NCI-H1930 (cell line): ENCODE data around the gene AKT1.
"Not testable (repeated sequence)": the region's sequence is repeated elsewhere in the genome, so short reads cannot be mapped to it uniquely, and the experiment has no call there.

Source experiments
- DNase-seq, 2 experiments: peaks; one replicate each; lab custom pipeline; 2025; lab: John Stamatoyannopoulos, UW

The AKT1 gene

DNA sequence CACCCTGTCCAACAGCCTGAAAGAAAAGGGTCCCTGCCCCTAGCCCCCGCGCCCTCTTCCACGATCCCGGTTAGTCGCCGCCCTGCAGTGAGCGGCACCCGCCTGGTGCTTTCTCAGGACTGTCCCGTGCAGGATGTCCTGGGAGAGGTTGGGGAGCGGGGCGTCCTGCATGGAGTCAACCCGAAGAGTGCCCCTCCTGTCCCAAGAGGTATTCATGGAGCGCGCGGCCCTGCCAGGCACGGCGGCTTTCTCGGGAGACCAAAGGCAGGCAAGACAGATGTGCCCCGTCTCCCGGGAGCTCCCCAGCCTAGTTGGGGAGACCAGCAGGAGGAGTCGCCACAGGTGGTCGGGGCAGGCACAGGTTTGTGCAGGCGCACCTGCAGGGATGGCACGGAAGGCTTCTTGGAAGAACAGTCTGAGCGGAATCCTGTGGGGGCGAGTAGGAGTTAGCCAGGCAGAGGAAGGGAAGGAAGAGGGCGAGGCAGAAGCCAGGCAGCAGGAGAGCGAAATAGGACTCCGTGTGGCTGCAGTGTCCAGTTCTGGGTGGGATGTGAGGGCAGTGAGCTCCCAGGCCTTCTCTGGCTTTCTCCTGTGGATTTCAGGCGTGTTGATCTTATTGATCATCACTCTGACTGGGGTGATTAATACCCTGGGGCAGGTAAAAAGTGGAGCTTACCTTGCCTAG is 41.9 kb downstream of the AKT1 start:
- no peak for DNase-seq

DNA sequence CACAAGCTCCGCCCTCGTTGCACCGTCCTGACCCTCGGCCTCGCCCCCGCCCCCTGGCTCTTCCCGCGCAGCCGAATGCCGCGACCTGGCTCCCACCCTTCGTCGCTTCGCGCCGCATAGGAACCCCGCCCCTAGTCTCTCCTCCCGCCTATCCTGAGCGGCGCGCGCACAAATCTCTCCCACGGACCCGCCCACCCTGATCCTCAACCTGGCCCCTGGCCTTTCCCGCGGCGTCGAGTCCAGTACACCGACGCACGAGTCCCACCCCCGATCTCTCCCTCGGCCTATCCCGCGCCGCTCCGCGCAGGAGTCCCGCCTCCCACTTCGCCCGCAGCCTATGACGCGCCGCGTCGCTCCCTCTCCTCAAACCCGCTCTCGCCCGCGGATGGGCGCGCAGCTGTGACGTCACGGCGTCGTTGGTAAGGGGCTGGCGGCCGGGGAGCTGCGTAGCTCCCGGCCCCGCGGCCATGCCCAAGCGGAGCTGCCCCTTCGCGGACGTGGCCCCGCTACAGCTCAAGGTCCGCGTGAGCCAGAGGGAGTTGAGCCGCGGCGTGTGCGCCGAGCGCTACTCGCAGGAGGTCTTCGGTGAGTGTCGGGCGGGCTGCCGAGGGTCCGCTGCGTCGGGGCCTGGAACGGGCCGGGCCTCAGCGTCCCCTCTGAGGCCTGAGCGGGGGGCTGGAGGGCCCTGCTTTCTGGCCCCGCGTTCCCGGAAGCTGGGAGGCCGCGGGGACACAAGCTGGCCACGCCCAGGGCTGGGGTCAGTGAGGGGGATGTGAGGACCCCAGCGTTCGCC is 42.6 kb downstream of the AKT1 start, which contains the start of gene SIVA1:
SIVA1 (plus strand) TSS at position 413 of the 793 bp plus-strand sequence; CDS start at position 468, 55 bp downstream.
- peak; percentile 99 for DNase-seq

DNA sequence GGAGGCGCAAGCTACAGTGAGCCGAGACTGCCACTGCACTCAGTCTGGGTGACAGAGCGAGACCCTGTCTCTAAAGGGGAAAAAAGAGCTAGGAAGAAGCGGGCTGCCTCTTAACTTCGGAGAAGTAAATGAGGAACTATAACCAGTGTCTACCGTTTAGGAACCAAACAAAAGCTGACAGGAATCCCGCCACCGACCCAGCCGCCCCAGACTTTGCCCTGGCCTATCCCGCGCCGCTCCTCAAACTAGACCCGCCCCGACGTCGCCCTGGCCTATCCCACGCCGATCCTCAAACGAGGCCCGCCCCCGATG is 43.2 kb downstream of the AKT1 start:
- no peak for DNase-seq

DNA sequence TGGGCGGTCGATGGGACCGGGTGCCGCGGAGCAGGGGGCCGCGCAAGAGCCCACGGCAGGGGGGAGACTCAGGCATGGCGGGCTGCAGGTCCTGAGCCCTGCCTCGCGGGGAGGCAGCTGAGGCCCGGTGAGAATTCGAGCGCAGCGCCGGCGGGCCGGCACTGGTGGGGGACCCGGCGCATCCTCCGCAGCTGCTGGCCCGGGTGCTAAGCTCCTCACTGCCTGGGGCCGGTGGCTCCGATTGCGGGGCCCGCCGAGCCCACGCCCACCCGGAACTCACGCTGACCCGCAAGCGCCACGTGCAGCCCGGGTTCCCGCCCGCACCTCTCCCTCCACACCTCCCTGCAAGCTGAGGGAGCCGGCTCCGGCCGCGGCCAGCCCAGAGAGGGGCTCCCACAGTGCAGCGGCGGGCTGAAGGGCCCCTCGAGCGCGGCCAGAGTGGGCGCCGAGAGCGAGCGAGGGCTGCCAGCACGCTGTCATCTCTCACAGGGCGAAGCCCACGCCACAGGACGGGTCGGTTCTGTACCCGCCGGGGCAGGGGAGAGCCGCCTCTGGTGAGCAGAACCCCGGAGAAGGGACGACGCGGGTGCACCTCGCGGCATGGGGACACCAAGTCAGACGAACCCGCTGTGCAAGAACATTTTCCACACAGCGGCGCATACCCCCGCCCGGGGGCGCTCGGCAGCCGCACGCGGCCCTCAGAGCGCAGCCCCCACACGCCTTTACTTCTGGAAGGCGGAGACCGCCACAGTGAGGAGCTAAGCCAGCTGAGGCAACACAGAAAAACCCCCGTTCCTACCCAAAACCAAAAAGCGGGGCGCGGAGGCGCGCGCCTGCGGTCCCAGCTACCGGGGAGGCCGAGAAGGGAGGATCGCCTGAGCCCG is 43.8 kb downstream of the AKT1 start:
- no peak for DNase-seq

- not testable (repeated sequence) for DNase-seq
Observed at GRCh38 chr14:104750753-104751057, 44.8 kb downstream of the AKT1 start.

DNA sequence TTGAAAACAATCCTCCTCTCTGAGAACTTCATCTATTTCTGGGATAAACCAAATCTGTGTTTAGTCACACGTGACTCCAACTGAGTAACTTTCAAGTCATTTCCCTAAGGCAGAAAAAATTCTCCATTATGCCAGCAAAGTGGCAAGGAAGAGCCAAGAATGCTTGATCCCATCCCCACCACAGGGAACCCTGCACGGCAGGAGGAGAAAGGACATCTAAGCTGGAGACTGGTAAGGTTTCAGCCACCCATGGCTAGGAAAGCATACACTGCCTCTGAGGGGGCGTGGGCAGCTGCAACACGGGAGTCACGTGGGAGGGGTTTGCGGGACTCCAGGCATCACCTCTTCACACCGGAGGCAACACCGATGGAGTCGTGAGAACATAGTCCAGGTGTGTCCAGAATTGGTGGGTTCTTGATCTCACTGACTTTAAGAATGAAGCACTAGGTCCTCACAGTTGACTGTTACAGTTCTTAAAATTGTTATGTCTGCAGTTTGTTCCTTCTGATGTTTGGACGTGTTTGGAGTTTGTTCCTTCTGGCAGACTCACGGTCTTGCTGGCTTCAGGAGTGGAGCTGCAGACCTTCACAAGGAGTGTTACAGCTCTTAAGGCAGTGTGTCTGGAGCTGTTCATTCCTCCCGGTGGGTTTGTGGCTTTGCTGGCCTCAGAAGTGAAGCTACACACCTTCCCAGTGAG is 45.3 kb downstream of the AKT1 start:
- DNase-seq = no peak

DNA sequence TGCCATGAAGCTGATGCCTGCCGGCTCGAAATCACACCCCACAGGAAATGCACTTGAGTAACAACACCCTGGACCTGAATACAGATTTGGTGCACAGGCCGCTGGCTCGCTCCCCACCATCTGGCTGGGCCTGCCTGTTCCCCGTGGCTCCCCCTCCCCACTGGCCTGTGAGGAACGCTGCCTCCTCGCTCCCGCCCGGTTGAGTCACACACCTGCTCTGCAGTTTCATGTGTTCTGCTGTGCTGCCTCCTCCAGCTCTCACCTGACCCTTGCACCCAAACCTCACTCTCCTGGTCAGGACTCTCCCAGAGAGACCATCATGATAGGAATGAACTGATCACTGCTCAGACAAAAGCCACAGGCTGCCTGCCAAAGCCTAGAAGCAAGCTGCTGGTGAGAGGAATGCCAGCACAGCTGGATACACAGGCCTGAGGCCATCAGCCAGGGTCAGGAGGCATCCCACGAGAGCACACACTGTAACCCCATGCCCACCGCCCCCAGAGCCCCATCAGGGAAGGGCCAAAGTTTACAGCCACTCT is 46.4 kb downstream of the AKT1 start:
- no peak for DNase-seq

DNA sequence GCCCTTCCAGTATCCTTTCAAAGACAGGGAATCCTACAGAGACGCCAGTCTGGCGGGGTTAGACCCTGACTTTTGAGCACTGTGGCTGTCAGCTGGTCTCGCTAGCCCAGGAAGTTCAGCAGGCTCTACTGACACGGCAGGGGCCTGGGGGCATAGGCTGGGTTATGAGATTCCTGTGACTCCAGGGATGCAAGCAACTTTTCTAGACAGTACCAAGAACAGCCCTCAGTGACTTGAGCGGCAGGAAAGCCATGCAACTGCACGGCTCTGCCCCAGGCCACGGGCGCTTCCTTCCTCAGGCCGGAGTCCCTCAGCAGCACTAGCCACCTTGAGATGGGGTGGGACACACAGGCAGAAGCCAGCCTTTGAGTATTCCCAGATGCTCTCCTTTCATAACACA is 47.7 kb downstream of the AKT1 start:
- DNase-seq = no peak

GRCh38 chr14:104746934-104747481 is 48.5 kb downstream of the AKT1 start:
- DNase-seq = no peak

GRCh38 chr14:104746071-104746545 is 49.4 kb downstream of the AKT1 start:
- DNase-seq = no peak

DNA sequence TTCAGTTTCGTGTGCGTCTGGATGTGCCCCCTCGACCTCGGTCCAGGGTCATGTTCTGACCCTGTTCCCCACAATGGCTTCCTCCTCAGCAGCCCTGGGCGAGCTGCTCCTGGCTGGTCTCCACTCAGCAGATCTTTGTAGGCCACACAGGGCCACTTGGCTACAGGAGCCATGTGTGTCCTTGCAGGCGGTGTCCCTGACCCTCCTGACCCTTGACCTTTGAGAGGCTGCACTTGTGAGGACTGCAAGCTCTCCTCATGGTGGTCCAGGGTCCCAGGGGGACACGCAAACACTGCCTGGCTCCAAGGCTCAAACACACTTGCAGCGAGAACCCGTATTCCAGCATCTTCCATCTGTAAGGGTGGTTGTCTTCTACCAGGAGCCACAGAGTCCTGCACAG is 50.1 kb downstream of the AKT1 start:
- DNase-seq = no peak

DNA sequence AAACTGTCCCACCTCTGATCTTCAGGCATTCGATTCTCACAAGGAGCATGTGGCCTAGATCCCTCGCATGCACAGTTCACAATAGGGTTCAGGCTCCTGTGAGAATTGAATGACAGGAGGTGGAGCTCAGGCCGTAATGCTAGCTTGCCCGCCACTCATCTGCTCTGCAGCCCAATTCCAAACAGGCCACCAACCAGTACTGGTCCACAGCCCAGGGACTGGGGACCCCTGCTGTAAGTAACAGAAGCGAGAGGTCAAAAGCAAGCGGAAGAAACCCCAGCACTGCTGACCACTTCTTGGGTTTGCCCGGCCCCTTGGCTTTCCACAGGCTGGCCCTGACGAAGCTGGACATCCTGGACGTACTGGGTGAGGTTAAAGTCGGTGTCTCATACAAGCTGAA is 51.1 kb downstream of the AKT1 start:
- DNase-seq = no peak

DNA sequence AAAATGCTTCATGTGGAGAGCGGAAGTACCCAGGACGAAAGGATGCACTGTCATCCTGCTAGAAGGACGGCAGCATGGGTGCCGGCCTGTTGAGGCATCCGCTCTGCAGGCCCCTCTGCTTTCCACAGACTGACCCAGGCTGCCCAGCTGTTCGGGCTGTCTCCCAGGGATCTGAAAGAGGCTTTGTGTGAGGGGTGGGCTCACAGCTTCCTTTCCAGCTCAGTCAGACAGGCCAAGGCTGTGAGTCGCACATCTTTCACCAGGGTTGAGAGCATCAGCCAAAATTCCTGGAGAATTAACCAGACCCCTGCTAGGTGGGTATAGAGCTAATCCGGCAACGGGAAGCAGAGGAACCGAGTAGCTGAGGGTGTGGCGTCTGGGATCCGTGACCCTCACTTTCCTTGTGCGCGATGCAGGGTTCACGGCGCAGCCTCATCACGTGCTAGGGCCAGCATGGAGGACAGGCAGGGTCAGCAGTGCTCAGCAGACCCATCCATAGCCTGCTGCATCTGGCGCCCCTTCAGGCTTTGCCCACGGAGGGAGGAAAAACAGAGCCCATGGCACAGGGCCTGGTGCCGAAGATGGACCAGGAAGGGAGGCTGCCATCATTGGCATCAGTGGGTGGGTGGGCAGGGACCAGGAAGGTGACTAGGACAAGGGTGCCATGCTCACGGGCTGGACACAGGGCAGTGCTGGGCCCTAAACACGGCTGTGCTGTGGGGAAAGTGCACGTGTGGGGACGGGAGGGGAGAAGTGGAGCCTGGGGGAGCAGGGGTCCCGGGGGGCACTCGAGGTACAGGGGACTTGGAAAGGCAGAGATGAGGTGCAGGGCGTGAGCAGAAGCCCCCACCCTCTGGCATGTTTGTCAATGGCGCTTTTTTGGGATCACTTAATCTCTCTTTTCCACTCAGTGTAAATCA is 51.8 kb downstream of the AKT1 start:
- no peak for DNase-seq

- no peak for DNase-seq
Observed at GRCh38 chr14:104742586-104743455, 52.7 kb downstream of the AKT1 start.

DNA sequence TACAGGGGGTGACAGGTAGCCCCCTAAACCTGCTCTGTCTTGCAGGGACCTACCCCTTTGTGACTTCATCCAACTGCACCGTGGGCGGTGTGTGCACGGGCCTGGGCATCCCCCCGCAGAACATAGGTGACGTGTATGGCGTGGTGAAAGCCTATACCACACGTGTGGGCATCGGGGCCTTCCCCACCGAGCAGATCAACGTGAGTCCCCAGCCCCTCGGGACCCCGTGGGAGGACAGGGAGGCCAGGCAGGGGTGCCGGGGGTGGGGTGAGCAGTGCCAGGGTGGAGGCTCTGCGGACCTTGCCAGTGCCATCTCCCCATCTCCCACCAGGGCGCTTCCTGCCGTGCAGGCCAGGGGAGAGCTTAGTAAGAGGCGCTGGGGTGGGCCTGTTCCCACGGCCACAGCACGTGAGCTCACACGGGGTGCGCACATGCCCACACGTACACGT is 53.7 kb downstream of the AKT1 start:
- no peak for DNase-seq

- no peak for DNase-seq
Observed at GRCh38 chr14:104741108-104741802, 54.3 kb downstream of the AKT1 start.

- no peak for DNase-seq
Observed at GRCh38 chr14:104739546-104740516, 55.7 kb downstream of the AKT1 start.
